ENCODE data around the gene KIRREL3.

The KIRREL3 gene

DNA sequence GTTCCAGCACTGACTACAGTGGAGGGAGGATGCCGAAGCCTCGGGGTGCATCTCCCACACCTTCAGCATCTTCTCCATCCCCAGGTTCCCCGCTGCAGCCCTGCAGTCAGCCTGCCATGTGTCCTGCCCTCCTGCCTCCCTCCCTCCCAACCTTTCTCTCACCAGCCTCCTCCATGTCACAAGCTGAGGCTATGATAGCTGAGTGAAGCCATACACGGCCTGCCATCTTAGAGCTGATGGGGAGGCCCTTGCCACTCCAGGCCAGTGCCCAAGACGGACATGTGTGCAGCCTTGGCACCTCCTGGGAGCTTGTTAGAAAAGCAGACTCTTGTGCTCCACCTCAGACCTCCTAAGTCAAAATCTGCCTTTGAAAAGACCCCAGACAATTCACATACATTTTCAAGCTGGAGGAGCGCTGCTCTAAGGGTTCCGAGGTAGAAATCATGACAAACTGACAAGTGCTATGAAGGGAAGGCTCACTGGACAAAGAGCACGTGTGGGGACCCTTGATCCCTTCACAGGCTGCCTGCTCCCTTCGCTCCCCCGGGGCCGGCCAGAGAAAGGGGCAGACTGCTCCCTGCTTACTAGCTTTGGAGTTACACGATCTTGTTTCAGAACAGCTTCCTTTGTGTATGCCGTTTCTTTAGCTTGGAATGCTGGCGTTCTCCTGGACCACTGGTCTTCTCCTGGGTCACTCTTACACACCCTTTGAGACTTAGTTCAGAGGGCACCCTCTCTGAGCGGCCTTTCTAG lies 521.2 kb downstream of the KIRREL3 start:
- no peak overlapping the region for H3K9ac ChIP-seq (ENCODE audit: low read depth, low read length, poor library complexity)

GRCh38 chr11:126478466-126478865 lies 522.1 kb downstream of the KIRREL3 start:
- H3K4me2 ChIP-seq (ENCODE audit: insufficient read depth, low read length, poor library complexity, severe bottlenecking): no peak overlapping the region
- H3K9me3 ChIP-seq (replicated peaks in 1 of 2; ENCODE audit: control insufficient read depth in 2 of 2, insufficient read depth in 1 of 2, low read depth in 1 of 2, low read length in 2 of 2): peaks cover 0 to 1% of the 10 kb centered on the region in 2 donors
- H2BK5ac ChIP-seq (ENCODE audit: low read length): no peak overlapping the region
- no peak overlapping the region for H4K91ac ChIP-seq (ENCODE audit: low read depth, low read length, poor library complexity)
- H2BK12ac ChIP-seq (ENCODE audit: low read length): no peak overlapping the region
- no peaks in the 10 kb centered on the region for H3K36me3 ChIP-seq (replicated peaks in 1 of 2; ENCODE audit: control insufficient read depth in 2 of 2, insufficient read depth in 2 of 2, low read length in 2 of 2)
- peaks cover 9 to 21% of the 10 kb centered on the region in 2 donors for H3K4me1 ChIP-seq (ENCODE audit: control insufficient read depth in 2 of 2, insufficient read depth in 1 of 2, low read depth in 1 of 2, low read length in 2 of 2)
- H3K79me1 ChIP-seq (ENCODE audit: low read depth, low read length): no peaks in the 10 kb centered on the region
- no peak for DNase-seq (ENCODE audit: low spot score)
- H3K18ac ChIP-seq (ENCODE audit: low read length): peak overlapping the region; percentile 32
- H2BK15ac ChIP-seq (ENCODE audit: low read length): peak overlapping the region; percentile 8
- no peak overlapping the region for H2AFZ ChIP-seq (ENCODE audit: low read length)
- H3K23ac ChIP-seq (ENCODE audit: low read depth, low read length, poor library complexity): peak overlapping the region; percentile 27
- peaks cover 0 to 6% (median 0%) of the 10 kb centered on the region in 3 experiments for H3K27me3 ChIP-seq (ENCODE audit: control insufficient read depth in 3 of 3, insufficient read depth in 3 of 3, low read depth in 1 of 3, low read length in 3 of 3)
- no peak overlapping the region for H3K4ac ChIP-seq (ENCODE audit: low read length)
- WGBS, 2 donors (ENCODE audit: extremely low coverage in 2 of 2, insufficient read length in 2 of 2, insufficient replicate concordance in 1 of 2): no CpG with 5 or more reads among the region's 5 CpGs
- no peak overlapping the region for H3K9ac ChIP-seq (ENCODE audit: low read depth, low read length, poor library complexity)
- H3K14ac ChIP-seq (ENCODE audit: low read length): no peak overlapping the region
- no peak overlapping the region for H3K27ac ChIP-seq (replicated peaks; ENCODE audit: low read length)
- no peak overlapping the region for H4K8ac ChIP-seq (ENCODE audit: low read depth, low read length)
- H3K4me3 ChIP-seq (ENCODE audit: low read length in 2 of 2): no peak overlapping the region
- H2BK120ac ChIP-seq (ENCODE audit: low read depth, low read length): no peak overlapping the region
- peak overlapping the region; percentile 54 for H2AK5ac ChIP-seq (ENCODE audit: low read depth, low read length)

More for the DNA sequence above, 521.2 kb downstream of the KIRREL3 start:
- H3K4me3 ChIP-seq (ENCODE audit: low read length in 2 of 2): no peak overlapping the region
- H3K23ac ChIP-seq (ENCODE audit: low read depth, low read length, poor library complexity): no peak overlapping the region
- peak overlapping the region; percentile 79 for H4K91ac ChIP-seq (ENCODE audit: low read depth, low read length, poor library complexity)
- peak overlapping the region; percentile 54 for H2AK5ac ChIP-seq (ENCODE audit: low read depth, low read length)
- H3K79me1 ChIP-seq (ENCODE audit: low read depth, low read length): no peaks in the 10 kb centered on the region
- no peak overlapping the region for H3K14ac ChIP-seq (ENCODE audit: low read length)
- H2BK12ac ChIP-seq (ENCODE audit: low read length): no peak overlapping the region
- H3K27ac ChIP-seq (replicated peaks; ENCODE audit: low read length): no peak overlapping the region
- peaks cover 9 to 26% of the 10 kb centered on the region in 2 donors for H3K4me1 ChIP-seq (ENCODE audit: control insufficient read depth in 2 of 2, insufficient read depth in 1 of 2, low read depth in 1 of 2, low read length in 2 of 2)
- DNase-seq (ENCODE audit: low spot score): no peak
- WGBS, 2 donors (ENCODE audit: extremely low coverage in 2 of 2, insufficient read length in 2 of 2, insufficient replicate concordance in 1 of 2): no CpG with 5 or more reads among the region's 15 CpGs
- H3K36me3 ChIP-seq (replicated peaks in 1 of 2; ENCODE audit: control insufficient read depth in 2 of 2, insufficient read depth in 2 of 2, low read length in 2 of 2): no peaks in the 10 kb centered on the region
- H2BK5ac ChIP-seq (ENCODE audit: low read length): no peak overlapping the region
- H3K4ac ChIP-seq (ENCODE audit: low read length): no peak overlapping the region
- H3K4me2 ChIP-seq (ENCODE audit: insufficient read depth, low read length, poor library complexity, severe bottlenecking): no peak overlapping the region
- peaks cover 0 to 1% of the 10 kb centered on the region in 2 donors for H3K9me3 ChIP-seq (replicated peaks in 1 of 2; ENCODE audit: control insufficient read depth in 2 of 2, insufficient read depth in 1 of 2, low read depth in 1 of 2, low read length in 2 of 2)
- H2AFZ ChIP-seq (ENCODE audit: low read length): peak overlapping the region; percentile 100
- H3K27me3 ChIP-seq (ENCODE audit: control insufficient read depth in 3 of 3, insufficient read depth in 3 of 3, low read depth in 1 of 3, low read length in 3 of 3): peaks cover 0 to 9% (median 0%) of the 10 kb centered on the region in 3 experiments
- no peak overlapping the region for H2BK120ac ChIP-seq (ENCODE audit: low read depth, low read length)
- peak overlapping the region; percentile 8 for H2BK15ac ChIP-seq (ENCODE audit: low read length)
- H3K18ac ChIP-seq (ENCODE audit: low read length): peak overlapping the region; percentile 55
- H4K8ac ChIP-seq (ENCODE audit: low read depth, low read length): no peak overlapping the region

DNA sequence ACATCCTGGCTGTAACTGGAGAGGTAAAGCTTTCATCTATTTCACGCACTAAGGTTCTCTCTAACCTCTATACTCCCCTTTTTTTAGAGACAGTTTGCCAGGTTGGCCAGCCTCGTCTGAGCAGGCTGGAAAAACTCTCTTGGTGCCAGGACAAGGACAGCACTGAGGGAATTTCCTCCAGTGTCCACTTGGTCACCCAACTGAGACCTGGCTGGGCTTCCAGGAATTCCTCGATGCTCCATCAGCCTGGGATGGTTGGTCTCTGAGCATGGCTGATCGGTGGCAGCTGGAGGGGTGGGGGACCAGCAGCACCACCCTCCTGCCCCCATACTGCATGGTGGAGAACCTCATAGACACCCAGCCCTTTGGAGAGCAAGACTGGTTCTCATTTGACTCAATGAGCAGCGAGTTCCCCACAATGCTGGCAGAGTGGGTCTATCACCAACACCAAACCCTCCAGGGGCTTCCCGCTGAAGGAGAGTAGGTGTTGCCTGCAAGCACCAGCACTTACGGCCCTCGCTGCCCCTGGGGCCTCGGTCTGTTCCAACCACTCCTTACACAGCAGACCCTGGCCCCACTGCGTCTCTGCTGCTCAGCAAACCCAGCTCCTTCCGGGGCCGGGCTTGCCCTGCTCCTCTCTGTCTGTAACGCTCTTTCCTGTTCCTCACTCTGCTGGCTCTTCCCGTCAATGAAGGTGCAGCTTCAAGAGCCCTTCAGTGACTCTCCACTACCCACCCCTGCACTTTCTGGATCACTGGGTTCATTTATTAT lies 522.9 kb downstream of the KIRREL3 start:
- no peak overlapping the region for H3K4ac ChIP-seq (ENCODE audit: low read length)
- no peaks in the 10 kb centered on the region for H3K79me1 ChIP-seq (ENCODE audit: low read depth, low read length)
- H2AFZ ChIP-seq (ENCODE audit: low read length): peak overlapping the region; percentile 24
- no peak overlapping the region for H3K4me2 ChIP-seq (ENCODE audit: insufficient read depth, low read length, poor library complexity, severe bottlenecking)
- H3K36me3 ChIP-seq (replicated peaks in 1 of 2; ENCODE audit: control insufficient read depth in 2 of 2, insufficient read depth in 2 of 2, low read length in 2 of 2): no peaks in the 10 kb centered on the region
- peak overlapping the region; percentile 90 for H3K18ac ChIP-seq (ENCODE audit: low read length)
- H3K9me3 ChIP-seq (replicated peaks in 1 of 2; ENCODE audit: control insufficient read depth in 2 of 2, insufficient read depth in 1 of 2, low read depth in 1 of 2, low read length in 2 of 2): peaks cover 0 to 1% of the 10 kb centered on the region in 2 donors
- H3K27ac ChIP-seq (replicated peaks; ENCODE audit: low read length): no peak overlapping the region
- no peak overlapping the region for H3K9ac ChIP-seq (ENCODE audit: low read depth, low read length, poor library complexity)
- H2BK12ac ChIP-seq (ENCODE audit: low read length): no peak overlapping the region
- no peak overlapping the region for H3K4me3 ChIP-seq (ENCODE audit: low read length in 2 of 2)
- no peak overlapping the region for H3K14ac ChIP-seq (ENCODE audit: low read length)
- WGBS, 2 donors (ENCODE audit: extremely low coverage in 2 of 2, insufficient read length in 2 of 2, insufficient replicate concordance in 1 of 2): no CpG with 5 or more reads among the region's 14 CpGs
- peak overlapping the region; percentile 67 for H2AK5ac ChIP-seq (ENCODE audit: low read depth, low read length)
- peaks cover 9 to 14% of the 10 kb centered on the region in 2 donors for H3K4me1 ChIP-seq (ENCODE audit: control insufficient read depth in 2 of 2, insufficient read depth in 1 of 2, low read depth in 1 of 2, low read length in 2 of 2)
- peaks cover 0 to 3% (median 0%) of the 10 kb centered on the region in 3 experiments for H3K27me3 ChIP-seq (ENCODE audit: control insufficient read depth in 3 of 3, insufficient read depth in 3 of 3, low read depth in 1 of 3, low read length in 3 of 3)
- no peak overlapping the region for H2BK120ac ChIP-seq (ENCODE audit: low read depth, low read length)
- no peak overlapping the region for H4K8ac ChIP-seq (ENCODE audit: low read depth, low read length)
- H2BK15ac ChIP-seq (ENCODE audit: low read length): no peak overlapping the region
- no peak overlapping the region for H3K23ac ChIP-seq (ENCODE audit: low read depth, low read length, poor library complexity)
- DNase-seq (ENCODE audit: low spot score): no peak
- H4K91ac ChIP-seq (ENCODE audit: low read depth, low read length, poor library complexity): no peak overlapping the region
- H2BK5ac ChIP-seq (ENCODE audit: low read length): no peak overlapping the region

DNA sequence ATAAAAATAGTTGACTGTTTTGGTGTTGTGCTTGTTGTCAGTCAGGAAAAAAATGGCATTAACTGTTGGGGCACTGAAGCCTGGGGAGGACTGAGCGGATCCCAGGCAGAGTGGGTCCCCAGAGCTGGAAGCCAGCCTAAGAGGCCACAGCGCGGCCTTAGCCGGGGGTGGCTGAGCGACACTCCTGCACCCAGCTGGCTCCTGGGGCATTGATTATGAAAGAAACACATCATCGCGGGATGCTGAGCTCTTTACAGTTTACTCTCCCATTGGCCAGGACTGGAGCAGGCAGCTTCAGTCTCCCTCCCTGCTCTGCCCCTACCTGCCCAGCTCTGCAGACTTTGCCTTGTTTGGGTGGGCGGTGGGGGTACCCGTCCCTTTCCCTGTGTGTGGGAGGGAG lies 523.6 kb downstream of the KIRREL3 start:
- Histone ChIP-seq H2BK120ac (ENCODE audit: low read depth, low read length) (no peak overlapping the region), H4K8ac (ENCODE audit: low read depth, low read length) (no peak overlapping the region), H3K27me3 (ENCODE audit: control insufficient read depth in 3 of 3, insufficient read depth in 3 of 3, low read depth in 1 of 3, low read length in 3 of 3) (peaks cover 0 to 3% (median 0%) of the 10 kb centered on the region in 3 experiments)

More for the DNA sequence above, 523.6 kb downstream of the KIRREL3 start:
- H2BK5ac ChIP-seq (ENCODE audit: low read length): no peak overlapping the region
- H2BK12ac ChIP-seq (ENCODE audit: low read length): no peak overlapping the region
- no peak overlapping the region for H3K14ac ChIP-seq (ENCODE audit: low read length)
- no peak overlapping the region for H3K4me2 ChIP-seq (ENCODE audit: insufficient read depth, low read length, poor library complexity, severe bottlenecking)
- peaks cover 0 to 1% of the 10 kb centered on the region in 2 donors for H3K9me3 ChIP-seq (replicated peaks in 1 of 2; ENCODE audit: control insufficient read depth in 2 of 2, insufficient read depth in 1 of 2, low read depth in 1 of 2, low read length in 2 of 2)
- no peak overlapping the region for H2AFZ ChIP-seq (ENCODE audit: low read length)
- H3K79me1 ChIP-seq (ENCODE audit: low read depth, low read length): no peaks in the 10 kb centered on the region
- H3K36me3 ChIP-seq (replicated peaks in 1 of 2; ENCODE audit: control insufficient read depth in 2 of 2, insufficient read depth in 2 of 2, low read length in 2 of 2): no peaks in the 10 kb centered on the region
- no peak overlapping the region for H3K4ac ChIP-seq (ENCODE audit: low read length)
- peak overlapping the region; percentile 69 for H3K18ac ChIP-seq (ENCODE audit: low read length)
- H3K4me3 ChIP-seq (ENCODE audit: low read length in 2 of 2): no peak overlapping the region
- H2AK5ac ChIP-seq (ENCODE audit: low read depth, low read length): peak overlapping the region; percentile 67
- no peak for DNase-seq (ENCODE audit: low spot score)
- no peak overlapping the region for H3K23ac ChIP-seq (ENCODE audit: low read depth, low read length, poor library complexity)
- H2BK15ac ChIP-seq (ENCODE audit: low read length): no peak overlapping the region
- H4K91ac ChIP-seq (ENCODE audit: low read depth, low read length, poor library complexity): no peak overlapping the region
- no peak overlapping the region for H3K9ac ChIP-seq (ENCODE audit: low read depth, low read length, poor library complexity)
- H3K27ac ChIP-seq (replicated peaks; ENCODE audit: low read length): no peak overlapping the region
- peaks cover 9 to 15% of the 10 kb centered on the region in 2 donors for H3K4me1 ChIP-seq (ENCODE audit: control insufficient read depth in 2 of 2, insufficient read depth in 1 of 2, low read depth in 1 of 2, low read length in 2 of 2)
- WGBS, 2 donors (ENCODE audit: extremely low coverage in 2 of 2, insufficient read length in 2 of 2, insufficient replicate concordance in 1 of 2): no CpG with 5 or more reads among the region's 9 CpGs

Measured in neuronal stem cell (in vitro differentiated cells).